Parathyroid adenoma (tissue), 2 donors: ENCODE measurements around the gene PLD1.

Experiments
- H2AFZ ChIP-seq: fragments of 300-600 bp; sonication (generic); one replicate; pipeline ENCODE4 v1.7.0; 2017; ENCODE audit warnings: antibody characterized with exemption, mild to moderate bottlenecking
- H3K27ac ChIP-seq: fragments of 300-600 bp; sonication (generic); one replicate; pipeline ENCODE4 v1.7.0; 2017
- H3K27me3 ChIP-seq: fragments of 300-600 bp; sonication (generic); one replicate; pipeline ENCODE4 v1.7.0; 2017; ENCODE audit warnings: low read length; ENCODE audit not compliant: control insufficient read depth, insufficient read depth
- H3K36me3 ChIP-seq: fragments of 300-600 bp; sonication (generic); one replicate; pipeline ENCODE4 v1.7.0; 2017; ENCODE audit warnings: low read length; ENCODE audit not compliant: control insufficient read depth, insufficient read depth
- H3K4me1 ChIP-seq: fragments of 300-600 bp; sonication (generic); one replicate; pipeline ENCODE4 v1.7.0; 2017; ENCODE audit warnings: control low read depth
- H3K4me2 ChIP-seq: fragments of 300-600 bp; sonication (generic); one replicate; pipeline ENCODE4 v1.7.0; 2017; ENCODE audit warnings: low read length
- H3K4me3 ChIP-seq: fragments of 300-600 bp; sonication (generic); one replicate; pipeline ENCODE4 v1.7.0; 2017; ENCODE audit warnings: low read depth, low read length
- H3K79me2 ChIP-seq: fragments of 300-600 bp; sonication (generic); one replicate; pipeline ENCODE4 v1.7.0; 2017; ENCODE audit warnings: control low read depth
- H3K9ac ChIP-seq: fragments of 300-600 bp; sonication (generic); one replicate; pipeline ENCODE4 v1.7.0; 2017; ENCODE audit warnings: mild to moderate bottlenecking
- H3K9me3 ChIP-seq: fragments of 300-600 bp; sonication (generic); one replicate; pipeline ENCODE4 v1.7.0; 2017; ENCODE audit warnings: low read length; ENCODE audit not compliant: control insufficient read depth
- CTCF ChIP-seq: fragments of 300-600 bp; sonication (generic); IDR thresholded peaks from one replicate; pipeline ENCODE4 v1.7.0; 2017; ENCODE audit warnings: antibody characterized with exemption, mild to moderate bottlenecking
- donor health status: primary hyperparathyroidism.

Gene PLD1

GRCh38 chr3:171743327-171744157 lies 66.7 kb downstream of the PLD1 start:
- Histone ChIP-seq H3K4me1 (no peaks in the 10 kb centered on the region), H2AFZ (no peak overlapping the region), H3K9ac (no peak overlapping the region), H3K79me2 (no peaks in the 10 kb centered on the region), H3K9me3 (no peaks in the 10 kb centered on the region), H3K27me3 (no peaks in the 10 kb centered on the region), H3K4me2 (no peak overlapping the region), H3K27ac (no peak overlapping the region), H3K36me3 (no peaks in the 10 kb centered on the region), H3K4me3 (no peak overlapping the region)
- TF ChIP-seq CTCF, result no peak

GRCh38 chr3:171741377-171741776 lies 68.9 kb downstream of the PLD1 start:
- TF ChIP-seq CTCF, result no peak
- H3K9me3 ChIP-seq, result no peaks in the 10 kb centered on the region
- H3K4me2 ChIP-seq, result no peak overlapping the region
- H3K4me3 ChIP-seq, result no peak overlapping the region
- no peak overlapping the region for H3K9ac ChIP-seq
- no peaks in the 10 kb centered on the region for H3K79me2 ChIP-seq
- H3K27me3 ChIP-seq, result no peaks in the 10 kb centered on the region
- no peaks in the 10 kb centered on the region for H3K36me3 ChIP-seq
- H3K4me1 ChIP-seq, result no peaks in the 10 kb centered on the region
- H2AFZ ChIP-seq, result no peak overlapping the region
- no peak overlapping the region for H3K27ac ChIP-seq

DNA sequence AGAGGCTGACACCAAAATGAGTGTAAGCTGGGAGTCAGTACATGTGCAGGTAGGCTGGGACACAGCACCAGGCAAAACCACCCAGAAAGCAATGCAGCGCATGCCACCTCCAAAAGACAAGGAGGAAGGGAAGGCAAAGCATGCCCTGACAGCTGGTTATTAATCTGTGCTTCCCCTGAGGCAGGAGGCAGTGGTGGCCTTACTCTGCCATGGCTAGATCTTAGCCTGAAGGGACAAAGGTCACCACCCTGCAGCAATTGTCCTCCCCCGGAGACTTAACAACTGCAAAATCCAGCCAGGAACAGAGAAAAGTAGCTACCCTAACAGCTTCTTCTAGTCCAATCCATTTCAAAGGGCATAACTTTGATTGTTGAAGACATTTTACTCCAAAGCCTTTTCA lies 73.7 kb downstream of the PLD1 start:
- H3K27ac ChIP-seq, result no peak overlapping the region
- H3K79me2 ChIP-seq, result no peaks in the 10 kb centered on the region
- no peaks in the 10 kb centered on the region for H3K36me3 ChIP-seq
- no peak overlapping the region for H3K4me2 ChIP-seq
- H3K4me3 ChIP-seq, result no peak overlapping the region
- H3K4me1 ChIP-seq, result no peaks in the 10 kb centered on the region
- no peaks in the 10 kb centered on the region for H3K27me3 ChIP-seq
- no peak overlapping the region for H2AFZ ChIP-seq
- no peak for TF ChIP-seq CTCF
- H3K9me3 ChIP-seq, result no peaks in the 10 kb centered on the region
- H3K9ac ChIP-seq, result no peak overlapping the region

- Histone ChIP-seq H2AFZ (no peak overlapping the region), H3K9me3 (no peaks in the 10 kb centered on the region), H3K27me3 (no peaks in the 10 kb centered on the region), H3K9ac (no peak overlapping the region), H3K4me3 (no peak overlapping the region), H3K4me1 (no peaks in the 10 kb centered on the region), H3K36me3 (no peaks in the 10 kb centered on the region), H3K4me2 (no peak overlapping the region), H3K27ac (no peak overlapping the region), H3K79me2 (no peaks in the 10 kb centered on the region)
- TF ChIP-seq CTCF, result no peak
Observed at GRCh38 chr3:171733561-171733960, 76.7 kb downstream of the PLD1 start.

GRCh38 chr3:171732756-171733155 lies 77.5 kb downstream of the PLD1 start:
- H3K4me2 ChIP-seq, result no peak overlapping the region
- no peaks in the 10 kb centered on the region for H3K79me2 ChIP-seq
- H3K9ac ChIP-seq, result no peak overlapping the region
- no peak overlapping the region for H2AFZ ChIP-seq
- no peaks in the 10 kb centered on the region for H3K9me3 ChIP-seq
- H3K27me3 ChIP-seq, result no peaks in the 10 kb centered on the region
- no peaks in the 10 kb centered on the region for H3K4me1 ChIP-seq
- no peak overlapping the region for H3K4me3 ChIP-seq
- no peak for TF ChIP-seq CTCF
- no peaks in the 10 kb centered on the region for H3K36me3 ChIP-seq
- no peak overlapping the region for H3K27ac ChIP-seq
